Endothelial cell (in vitro differentiated cells): ENCODE results near the gene RASGEF1C. TPM values are rescaled to one million over a fixed set of nuclear protein-coding genes. Genes with fewer than 3 reads are reported as not detected.

Experiments used
- DNase-seq: peaks from one replicate; pipeline ENCODE4 v3.0.0; 2021; ENCODE audit warnings: low spot score
- H3K27ac Mint-ChIP-seq: one replicate; pipeline ENCODE4 v1.8.0; 2021; ENCODE audit warnings: mixed read lengths, inconsistent platforms; ENCODE audit not compliant: unreplicated experiment
- H3K27me3 Mint-ChIP-seq: one replicate; pipeline ENCODE4 v1.8.0; 2021; ENCODE audit warnings: mild to moderate bottlenecking, moderate library complexity, mixed read lengths, inconsistent platforms; ENCODE audit not compliant: unreplicated experiment
- H3K36me3 Mint-ChIP-seq: one replicate; pipeline ENCODE4 v1.8.0; 2021; ENCODE audit warnings: mild to moderate bottlenecking, low read depth, mixed read lengths, inconsistent platforms; ENCODE audit not compliant: unreplicated experiment
- H3K4me1 Mint-ChIP-seq: one replicate; pipeline ENCODE4 v1.8.0; 2021; ENCODE audit warnings: mild to moderate bottlenecking, mixed read lengths, inconsistent platforms; ENCODE audit not compliant: unreplicated experiment
- H3K4me3 Mint-ChIP-seq: one replicate; pipeline ENCODE4 v1.8.0; 2021; ENCODE audit warnings: mild to moderate bottlenecking, mixed read lengths, inconsistent platforms; ENCODE audit not compliant: unreplicated experiment
- H3K9me3 Mint-ChIP-seq: one replicate; pipeline ENCODE4 v1.8.0; 2021; ENCODE audit warnings: mixed read lengths, inconsistent platforms; ENCODE audit not compliant: unreplicated experiment
- CTCF ChIP-seq: fragments of 200-600 bp; sonication (generic); IDR thresholded peaks from one replicate; pipeline ENCODE4 v1.5.0; 2021; ENCODE audit warnings: antibody characterized with exemption; ENCODE audit not compliant: unreplicated experiment
- total RNA-seq: library from RNA; stranded (reverse); fragmentation: NEBNext Ultra II Directional; extraction: Animal tissue kit (Norgen Biotek cat#: 25700); gene quantifications from one replicate; pipeline ENCODE4 v1.2.1, GENCODE V29; 2021; ENCODE audit not compliant: unreplicated experiment

The RASGEF1C gene
- total RNA-seq, 1 donor from 2014 or later, result 0.64 TPM

GRCh38 chr5:180173875-180174586 lies 35.0 kb downstream of the RASGEF1C start:
- DNase-seq, result no peak
- Mint-ChIP-seq H3K36me3 (peaks cover 4% of the 10 kb centered on the region), H3K27ac (no peak overlapping the region), H3K4me1 (peaks cover 4% of the 10 kb centered on the region), H3K27me3 (peaks cover 2% of the 10 kb centered on the region), H3K4me3 (no peak overlapping the region), H3K9me3 (no peaks in the 10 kb centered on the region)
- no peak for TF ChIP-seq CTCF

GRCh38 chr5:180173198-180173544 lies 35.8 kb downstream of the RASGEF1C start:
- Mint-ChIP-seq H3K27me3 (peaks cover 2% of the 10 kb centered on the region), H3K27ac (no peak overlapping the region), H3K36me3 (peaks cover 4% of the 10 kb centered on the region), H3K4me1 (peaks cover 6% of the 10 kb centered on the region), H3K9me3 (no peaks in the 10 kb centered on the region), H3K4me3 (no peak overlapping the region)
- DNase-seq, result no peak
- TF ChIP-seq CTCF, result no peak

GRCh38 chr5:180172447-180173197 lies 36.4 kb downstream of the RASGEF1C start:
- no peak overlapping the region for H3K4me3 Mint-ChIP-seq
- no peak for DNase-seq
- TF ChIP-seq CTCF, result no peak
- H3K27ac Mint-ChIP-seq, result no peak overlapping the region
- H3K4me1 Mint-ChIP-seq, result peaks cover 5% of the 10 kb centered on the region
- no peaks in the 10 kb centered on the region for H3K9me3 Mint-ChIP-seq
- peaks cover 2% of the 10 kb centered on the region for H3K27me3 Mint-ChIP-seq
- peaks cover 4% of the 10 kb centered on the region for H3K36me3 Mint-ChIP-seq

- DNase-seq, result no peak
- Mint-ChIP-seq H3K27ac (no peak overlapping the region), H3K4me3 (no peak overlapping the region), H3K4me1 (peaks cover 3% of the 10 kb centered on the region), H3K36me3 (peaks cover 4% of the 10 kb centered on the region), H3K27me3 (peaks cover 2% of the 10 kb centered on the region), H3K9me3 (no peaks in the 10 kb centered on the region)
- TF ChIP-seq CTCF, result no peak
Measured at GRCh38 chr5:180171568-180172094, 37.4 kb downstream of the RASGEF1C start.
